GM19193 (cell line): ENCODE results near the gene SAMD14.

Source experiments
- POLR2A ChIP-seq: IDR thresholded peaks from 4 replicates; pipeline ENCODE4 v1.6.1; 2011; ENCODE audit not compliant: insufficient read depth, insufficient read length; ENCODE audit errors: extremely low read depth

The SAMD14 gene

DNA sequence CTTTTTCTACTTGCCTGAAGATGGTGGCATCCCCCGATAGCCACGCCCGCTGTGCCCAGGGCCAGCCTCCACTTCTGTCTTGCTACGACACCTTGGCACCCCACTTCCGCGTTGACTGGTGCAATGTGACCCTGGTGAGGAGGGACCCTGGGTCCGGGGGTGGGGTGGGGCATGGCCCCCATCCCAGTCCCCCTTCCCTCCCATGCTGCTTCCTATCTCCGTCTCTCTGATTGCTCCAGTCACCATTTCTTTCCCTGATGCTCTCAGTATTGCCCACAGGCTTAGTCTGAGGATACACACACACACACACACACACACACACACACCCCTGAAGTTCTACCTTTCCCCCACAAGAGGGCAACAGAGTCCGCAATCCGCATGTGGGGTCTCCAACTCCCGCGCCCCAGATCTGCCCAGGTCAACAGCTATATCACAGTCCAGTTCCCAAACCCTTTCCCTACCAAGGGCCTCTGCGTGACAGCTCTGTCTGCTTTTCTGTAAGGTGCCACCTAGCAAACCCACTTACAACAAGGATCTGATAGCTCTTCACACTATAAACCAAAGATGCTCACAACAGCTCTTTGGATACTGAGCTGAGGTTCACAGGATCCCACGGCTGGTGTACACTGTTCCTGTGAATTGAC lies 39.3 kb upstream of the SAMD14 start:
- TF ChIP-seq POLR2A = no peak

DNA sequence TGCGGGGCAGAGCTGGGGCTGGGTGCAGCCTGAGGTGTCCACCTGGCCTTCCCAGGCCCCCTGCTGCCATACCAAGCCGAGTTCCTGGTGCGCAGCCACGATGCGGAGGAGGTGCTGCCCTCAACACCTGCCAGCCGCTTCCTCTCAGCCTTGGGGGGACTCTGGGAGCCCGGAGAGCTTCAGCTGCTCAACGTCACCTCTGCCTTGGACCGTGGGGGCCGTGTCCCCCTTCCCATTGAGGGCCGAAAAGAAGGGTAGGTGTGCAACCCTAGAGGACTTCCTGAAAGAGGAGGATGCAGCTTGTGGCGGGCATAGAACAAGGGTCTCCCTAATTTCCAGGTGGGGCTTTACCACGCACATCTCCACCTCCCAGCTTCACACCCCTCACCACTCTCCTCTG lies 38.4 kb upstream of the SAMD14 start:
- TF ChIP-seq POLR2A = no peak

- no peak for TF ChIP-seq POLR2A
Measured at GRCh38 chr17:50167371-50167770, 37.4 kb upstream of the SAMD14 start.

DNA sequence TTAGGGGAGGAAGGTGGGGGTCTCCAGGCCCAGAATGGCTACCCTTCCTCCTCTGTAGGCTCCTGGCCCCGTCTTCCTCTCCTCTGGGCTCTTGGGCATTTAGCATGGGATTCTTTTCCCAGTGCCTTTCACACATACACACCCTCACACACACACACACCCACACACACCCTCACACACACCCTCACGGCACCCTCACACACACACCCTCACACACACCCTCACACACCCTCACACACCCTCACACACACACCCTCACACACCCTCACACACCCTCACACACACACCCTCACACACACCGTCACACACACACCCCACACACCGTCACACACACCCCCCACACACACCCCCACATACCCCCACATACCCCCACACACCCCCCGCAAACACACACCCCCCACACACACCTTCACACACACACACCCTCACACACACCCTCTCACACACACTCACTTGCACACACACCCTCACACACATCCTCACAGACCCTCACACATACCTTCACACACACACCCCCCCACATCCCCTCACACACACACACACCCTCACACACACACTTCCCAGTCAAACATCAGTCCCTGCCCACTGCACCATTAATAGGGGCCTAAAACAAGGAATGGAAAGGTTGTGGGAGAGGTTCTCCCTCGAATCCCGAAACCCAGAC lies 36.7 kb upstream of the SAMD14 start:
- no peak for TF ChIP-seq POLR2A

DNA sequence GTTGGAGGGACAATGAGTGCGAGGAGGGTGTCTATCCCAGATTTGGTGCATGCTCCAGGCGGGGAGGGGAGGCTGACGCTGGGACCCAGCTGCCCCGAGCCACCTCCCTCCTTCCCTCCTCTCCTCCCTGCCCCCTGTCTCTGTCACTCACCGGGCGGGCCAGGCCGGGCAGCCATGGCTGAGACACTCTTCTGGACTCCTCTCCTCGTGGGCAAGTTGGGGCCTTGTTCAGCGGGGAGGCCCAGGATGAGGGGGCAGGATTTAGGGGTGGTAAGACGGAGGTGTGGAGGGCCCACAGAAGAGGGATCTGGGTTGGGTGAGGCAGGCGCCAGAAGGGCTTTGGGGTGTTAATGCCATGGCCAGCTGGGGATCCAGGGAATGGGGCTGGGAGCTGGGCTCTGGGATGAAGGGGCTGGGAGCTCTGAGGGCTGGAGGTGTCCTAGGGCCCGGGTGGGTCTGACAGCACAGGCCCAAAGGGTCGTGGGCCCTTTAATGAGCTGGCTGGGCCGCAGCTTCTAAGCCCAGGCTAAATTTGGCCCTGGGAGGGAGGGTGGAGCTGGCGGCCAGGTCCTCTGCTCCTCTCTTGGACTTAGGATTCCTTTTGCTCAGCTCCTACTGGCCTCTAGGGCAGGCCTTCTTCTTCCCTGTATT lies 36.0 kb upstream of the SAMD14 start, which contains the start of gene SGCA:
Gene SGCA, plus strand, starts transcription at position 139 of the 651 bp plus-strand sequence. Its CDS starts 36 bp downstream, at position 175.
- no peak for TF ChIP-seq POLR2A

GRCh38 chr17:50165466-50165865 lies 35.5 kb upstream of the SAMD14 start:
- no peak for TF ChIP-seq POLR2A

GRCh38 chr17:50165066-50165465 lies 35.1 kb upstream of the SAMD14 start:
- no peak for TF ChIP-seq POLR2A

DNA sequence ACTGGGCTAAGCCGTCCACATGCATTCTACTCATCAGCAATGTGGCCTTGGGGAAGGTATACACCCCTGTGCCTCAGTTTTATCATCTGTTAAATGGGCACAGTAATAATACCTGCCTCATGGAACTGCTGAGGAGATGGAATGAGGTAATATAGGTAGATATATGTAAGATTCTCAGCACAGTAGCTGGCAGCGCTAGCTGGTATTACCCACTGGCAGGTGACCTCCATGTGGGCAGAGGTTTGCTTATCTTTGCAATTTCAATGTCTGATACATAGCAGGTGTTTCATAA lies 34.7 kb upstream of the SAMD14 start:
- TF ChIP-seq POLR2A = no peak

GRCh38 chr17:50163843-50164696 lies 34.1 kb upstream of the SAMD14 start:
- no peak for TF ChIP-seq POLR2A

- TF ChIP-seq POLR2A = no peak
Measured at GRCh38 chr17:50162466-50163254, 32.7 kb upstream of the SAMD14 start.

DNA sequence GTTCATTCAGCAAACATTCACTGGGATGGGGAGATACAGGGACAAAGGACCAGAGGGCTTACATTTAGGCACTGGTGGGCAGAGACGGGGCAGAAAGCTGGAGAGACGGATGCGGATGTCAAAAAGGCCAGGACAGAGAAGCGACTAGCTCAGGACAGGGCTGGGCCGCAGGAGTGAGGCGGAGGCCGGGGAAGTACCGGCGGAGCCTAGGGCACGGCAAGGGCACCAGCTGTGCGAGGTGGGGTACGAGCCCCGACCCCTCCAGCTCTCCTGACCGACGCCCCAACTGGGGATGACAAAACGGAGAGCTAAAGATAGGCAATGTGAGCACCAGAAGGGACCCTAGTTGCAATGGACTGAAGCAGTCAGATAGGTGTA lies 31.9 kb upstream of the SAMD14 start:
- no peak for TF ChIP-seq POLR2A

GRCh38 chr17:50161023-50161910 lies 31.3 kb upstream of the SAMD14 start:
- TF ChIP-seq POLR2A = peak; percentile 45

DNA sequence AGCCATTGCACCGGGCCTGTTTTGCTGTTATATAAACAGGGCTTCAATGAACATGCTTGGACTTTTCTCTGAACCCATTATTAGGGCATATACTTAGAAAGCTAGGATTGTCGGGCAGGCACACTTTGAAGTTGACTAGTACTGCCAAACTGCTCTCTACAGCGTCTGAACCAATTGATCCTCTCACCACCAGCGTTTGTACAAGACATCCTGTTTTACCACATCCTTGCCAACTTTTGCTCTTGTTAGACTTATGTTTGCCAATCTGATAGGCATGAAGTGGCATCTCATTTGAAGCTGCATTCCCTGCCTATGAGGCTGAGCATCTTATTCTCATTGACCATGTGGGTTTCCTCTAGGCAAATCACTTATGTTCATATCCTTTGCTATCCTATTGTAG lies 27.9 kb upstream of the SAMD14 start:
- TF ChIP-seq POLR2A = no peak

DNA sequence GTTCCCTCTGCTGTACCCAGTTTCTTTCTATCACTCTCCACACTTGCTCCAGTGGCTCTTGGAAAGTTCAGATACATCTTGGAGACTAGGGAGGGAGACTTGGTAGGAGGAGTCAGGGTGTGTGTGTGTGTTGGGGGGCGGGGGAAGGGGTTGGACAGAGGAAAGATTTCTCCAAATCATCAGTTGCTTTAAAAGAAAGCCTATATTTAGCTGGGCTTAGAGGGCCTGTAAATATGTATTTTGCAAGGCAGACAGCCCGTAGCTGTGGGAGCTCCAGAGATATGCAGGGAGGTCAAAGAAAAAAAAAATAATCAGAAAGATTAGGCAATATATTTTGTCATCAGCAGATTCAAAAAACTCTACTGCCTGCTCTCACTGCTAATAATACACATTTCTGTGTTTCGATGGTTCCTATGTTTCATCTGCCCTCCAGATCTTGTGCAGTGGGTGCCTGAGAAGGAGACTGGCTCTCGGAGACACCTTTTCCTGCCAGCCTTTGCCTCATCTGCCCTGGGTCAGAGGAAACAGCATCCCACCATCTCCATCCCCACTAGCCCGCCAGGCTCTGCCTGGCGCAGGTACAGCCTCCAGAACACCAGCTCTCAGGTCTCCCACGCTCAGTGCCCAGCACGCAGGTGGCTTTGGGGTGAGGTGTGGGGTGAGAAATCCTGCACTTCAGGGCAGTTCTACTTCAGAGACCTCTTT lies 25.3 kb upstream of the SAMD14 start:
- no peak for TF ChIP-seq POLR2A

- TF ChIP-seq POLR2A = no peak
Measured at GRCh38 chr17:50154604-50155003, 24.6 kb upstream of the SAMD14 start.
